WTC11 (cell line): ENCODE measurements around the gene HNRNPC.

Source experiments
- CTCF ChIP-seq: fragments of 200-600 bp; IDR thresholded peaks from 2 replicates; pipeline ENCODE4 v1.8.0; 2022; ENCODE audit warnings: antibody characterized with exemption
- EMX1 ChIP-seq: fragments of 250-450 bp; sonication (Bioruptor Pico); IDR thresholded peaks from 2 replicates; pipeline ENCODE4 v1.8.0; 2021; ENCODE audit warnings: mild to moderate bottlenecking
- FOXJ3 ChIP-seq: sonication (generic); formaldehyde crosslinking; IDR thresholded peaks from 2 replicates; pipeline ENCODE4 v1.9.0; 2021; ENCODE audit warnings: missing genetic modification reagents, mild to moderate bottlenecking, borderline replicate concordance

GRCh38 chr14:21205678-21206581, 63.3 kb downstream of the HNRNPC start:
- TF ChIP-seq CTCF (no peak), EMX1 (CRISPR knock-in tag) (no peak), FOXJ3 (CRISPR knock-in tag) (no peak)
